Psoas muscle (tissue), 8 donors: ENCODE data around the gene PRMT7. TPM values are rescaled to one million over a fixed set of nuclear protein-coding genes. Genes with fewer than 3 reads are reported as not detected.
"Not testable (repeated sequence)": the region's sequence is repeated elsewhere in the genome, so short reads cannot be mapped to it uniquely, and the experiment has no call there.

Experiments
- ATAC-seq, 4 donors: fragments of 200-7000 bp; cut with Tn5 transposase; one replicate each; pipeline ENCODE4 v1.9.1; 2020; ENCODE audit warnings: moderate library complexity in 3 of 4, mild to moderate bottlenecking in 2 of 4
- DNase-seq, 2 donors: peaks; one replicate each; pipeline ENCODE4 v3.0.0-alpha.2; 2020
- H3K27ac ChIP-seq: fragments of 200-600 bp; one replicate; pipeline ENCODE4 v1.8.0; 2022
- H3K27me3 ChIP-seq, 3 donors: fragments of 200-600 bp in 1 of 3; one replicate each; pipeline versions ENCODE4 v1.6.1 to v1.8.0; 2013 to 2022; ENCODE audit warnings: low read length in 2 of 3, mild to moderate bottlenecking in 2 of 3, moderate library complexity in 1 of 3; ENCODE audit not compliant: insufficient read depth in 3 of 3
- H3K36me3 ChIP-seq, 2 donors: fragments of 200-600 bp in 1 of 2; one replicate each; pipeline versions ENCODE4 v1.6.1 to v1.8.0; 2013 to 2022; ENCODE audit warnings: low read depth in 1 of 2, mild to moderate bottlenecking in 1 of 2, moderate library complexity in 1 of 2; ENCODE audit not compliant: insufficient read depth in 1 of 2
- H3K4me1 ChIP-seq: fragments of 200-600 bp; one replicate; pipeline ENCODE4 v1.8.0; 2022
- H3K4me3 ChIP-seq: fragments of 200-600 bp; one replicate; pipeline ENCODE4 v1.8.0; 2022; ENCODE audit warnings: mild to moderate bottlenecking
- H3K9me3 ChIP-seq: fragments of 200-600 bp; one replicate; pipeline ENCODE4 v1.8.0; 2022
- CTCF ChIP-seq: fragments of 200-600 bp; IDR thresholded peaks from one replicate; pipeline ENCODE4 v1.8.0; 2022; ENCODE audit warnings: antibody characterized with exemption
- WGBS, 3 donors: extraction: QIAGEN DNeasy Blood & Tissue Kit; methylation state at CpG; one replicate each; pipeline versions ENCODE4 v1.1.6 to v1.1.7; 2013; 5-methylcytosine and 5-hydroxymethylcytosine counted together
- intact Hi-C, 2 donors: fragments of 100-400 bp; cut with DNase I; formaldehyde crosslinking; loops; one replicate each; pipeline versions ENCODE4 v1.11.0 to v1.14.2; 2022
- polyA plus RNA-seq, 3 donors: library from polyadenylated mRNA; stranded (reverse); fragments of 200-250 nt; gene quantifications; one replicate each; pipeline ENCODE4 v1.2.3, GENCODE V29; 2013
- total RNA-seq, 4 donors: library from RNA; stranded (reverse); fragmentation: NEBNext Ultra II Directional in 2 of 4; extraction: Animal tissue kit (Norgen Biotek cat#: 25700) in 2 of 4; gene quantifications; one replicate each; pipeline versions ENCODE4 v1.2.1 to v1.2.4, GENCODE V29; 2021 to 2023
- donor health status: healthy with polysubstance abuse.
- donor health status: DM: no; HTN: no; CAD: no; lungs with moderate emphysema.
- donor health status: Bipolar disorder and iron deficiency.
- donor health status: healthy.
- donor health status: DM: yes; HTN: yes; CAD: no.
- donor health status: DM: no; HTN: no; CAD: no.
- donor health status: DM: no; HTN: no; CAD: no.
- donor health status: DM: yes; HTN: yes; CAD: no.

Gene PRMT7
- total and polyA plus RNA-seq, 7 donors: 18.9 to 45.1 (median 26.0) TPM

- Histone ChIP-seq H3K4me3 (peak overlapping the region; percentile 18), H3K4me1 (peaks cover 93% of the 10 kb centered on the region), H3K27me3 (no peaks in the 10 kb centered on the region), H3K9me3 (no peaks in the 10 kb centered on the region), H3K27ac (peak overlapping the region; percentile 91), H3K36me3 (peaks cover 3 to 89% of the 10 kb centered on the region in 2 donors)
- 89 to 97% (median 93%) methylated on average over 3 of the region's 3 CpGs for WGBS, 3 donors
- no peak for TF ChIP-seq CTCF
- DNase-seq (no peak), ATAC-seq (no peak)
- intact Hi-C loops: no loop called here
These were observed 25.1 kb upstream of the PRMT7 start for GRCh38 chr16:68285683-68286082.

GRCh38 chr16:68286153-68287074 lies 24.4 kb upstream of the PRMT7 start:
- intact Hi-C loops: no loop called here
- WGBS, 3 donors: 70 to 83% (median 82%) methylated on average over 11 to 12 of the region's 12 CpGs
- peaks cover 88% of the 10 kb centered on the region for H3K4me1 ChIP-seq
- peak overlapping the region; percentile 2 for H3K4me3 ChIP-seq
- no peak for DNase-seq
- peaks cover 4 to 90% of the 10 kb centered on the region in 2 donors for H3K36me3 ChIP-seq
- H3K9me3 ChIP-seq: no peaks in the 10 kb centered on the region
- TF ChIP-seq CTCF: no peak
- H3K27ac ChIP-seq: peak overlapping the region; percentile 91
- no peaks in the 10 kb centered on the region for H3K27me3 ChIP-seq
- no peak for ATAC-seq

- peak; percentile 15 for TF ChIP-seq CTCF
- Histone ChIP-seq H3K4me3 (peak overlapping the region; percentile 15), H3K27me3 (no peaks in the 10 kb centered on the region), H3K4me1 (peaks cover 77% of the 10 kb centered on the region), H3K27ac (peak overlapping the region; percentile 91), H3K9me3 (no peaks in the 10 kb centered on the region), H3K36me3 (peaks cover 4 to 89% of the 10 kb centered on the region in 2 donors)
- DNase-seq (peak; percentile 91 to 96), ATAC-seq (peak; percentile 80 to 92 (median 86))
- intact Hi-C loops: no loop called here
- WGBS, 3 donors: 59 to 88% (median 84%) methylated on average over 11 of the region's 11 CpGs
These were observed 23.3 kb upstream of the PRMT7 start for GRCh38 chr16:68287276-68288251.

GRCh38 chr16:68288252-68288650 lies 22.6 kb upstream of the PRMT7 start:
- WGBS, 3 donors: 80 to 89% (median 84%) methylated on average over 1 of the region's 1 CpG
- intact Hi-C loops: no loop called here
- H3K4me1 ChIP-seq: peaks cover 70% of the 10 kb centered on the region
- DNase-seq (no peak), ATAC-seq (no peak)
- peak overlapping the region; percentile 7 for H3K4me3 ChIP-seq
- H3K9me3 ChIP-seq: no peaks in the 10 kb centered on the region
- no peak for TF ChIP-seq CTCF
- H3K27me3 ChIP-seq: no peaks in the 10 kb centered on the region
- H3K27ac ChIP-seq: peak overlapping the region; percentile 91
- H3K36me3 ChIP-seq: peaks cover 4 to 91% of the 10 kb centered on the region in 2 donors

- H3K27ac ChIP-seq: peak overlapping the region; percentile 91
- intact Hi-C loops, ATAC-seq, H3K27me3 ChIP-seq, H3K4me3 ChIP-seq, DNase-seq, H3K9me3 ChIP-seq: not testable (repeated sequence)
- peaks cover 4 to 91% of the 10 kb centered on the region in 2 donors for H3K36me3 ChIP-seq
- peaks cover 65% of the 10 kb centered on the region for H3K4me1 ChIP-seq
- 87 to 91% (median 88%) methylated on average over 7 to 9 of the region's 9 CpGs for WGBS, 3 donors
These were observed 22.0 kb upstream of the PRMT7 start for GRCh38 chr16:68288796-68289195.
